Activated naive CD8-positive, alpha-beta T cell treated with anti-CD3 and anti-CD28 coated beads, Interleukin-2, amount 10 ng/mL, durations not matched to agents 7 days and 5 days (primary cell): ENCODE data around the gene XAB2. TPM values are rescaled to one million over a fixed set of nuclear protein-coding genes. Genes with fewer than 3 reads are reported as not detected.
"Not testable (repeated sequence)": the region's sequence is repeated elsewhere in the genome, so short reads cannot be mapped to it uniquely, and the experiment has no call there.

Experiments used
- ATAC-seq: fragments of 150-1000 bp; cut with Tn5 transposase; one replicate; pipeline ENCODE4 v1.10.0; 2021; ENCODE audit warnings: low read depth, moderate library complexity
- POLR2A ChIA-PET: fragments of 350-600 bp; sonication (Branson Sonifier 250); formaldehyde crosslinking; loops from one replicate; lab custom pipeline; 2021; ENCODE audit warnings: antibody characterized with exemption; lab: Charles Lee
- DNase-seq: peaks from one replicate; pipeline ENCODE4 v3.0.0; 2021
- H3K27ac Mint-ChIP-seq: one replicate; pipeline ENCODE4 v1.8.0; 2022; ENCODE audit warnings: mild to moderate bottlenecking, mixed read lengths
- H3K27me3 Mint-ChIP-seq: one replicate; pipeline ENCODE4 v1.8.0; 2022; ENCODE audit warnings: mild to moderate bottlenecking, moderate library complexity, mixed read lengths
- H3K36me3 Mint-ChIP-seq: one replicate; pipeline ENCODE4 v1.8.0; 2021; ENCODE audit warnings: mild to moderate bottlenecking, mixed read lengths
- H3K4me1 Mint-ChIP-seq: one replicate; pipeline ENCODE4 v1.8.0; 2021; ENCODE audit warnings: mixed read lengths
- H3K4me3 Mint-ChIP-seq: one replicate; pipeline ENCODE4 v1.8.0; 2022; ENCODE audit warnings: mild to moderate bottlenecking, moderate library complexity, mixed read lengths
- H3K9me3 Mint-ChIP-seq: one replicate; pipeline ENCODE4 v1.8.0; 2021; ENCODE audit warnings: mixed read lengths
- microRNA-seq: library from miRNA; unstranded; fragments of <30 nt; microRNA quantifications from one replicate; pipeline ENCODE4 v1.2.0, GENCODE V29; 2022
- total RNA-seq, 2 experiments: library from RNA; stranded (reverse); gene quantifications; one replicate each; pipeline ENCODE4 v1.2.3, GENCODE V29; 2021

XAB2 gene
- total RNA-seq, 2 experiments from 2014 or later, result 53.5 to 58.1 TPM

- DNase-seq (no peak), ATAC-seq (no peak)
- H3K36me3 Mint-ChIP-seq, result no peaks in the 10 kb centered on the region
- H3K4me1 Mint-ChIP-seq, result peaks cover 3% of the 10 kb centered on the region
- H3K27ac Mint-ChIP-seq, result no peak overlapping the region
- H3K4me3 Mint-ChIP-seq, result peak overlapping the region; percentile 63
- no peaks in the 10 kb centered on the region for H3K9me3 Mint-ChIP-seq
- peaks cover 43% of the 10 kb centered on the region for H3K27me3 Mint-ChIP-seq
- POLR2A ChIA-PET, result interaction anchor here (0.6 kb wide), 1 partner anchor 12 kb away, joined by 4 read pairs; no protein-coding TSS in a partner anchor
These were observed 33.0 kb downstream of the XAB2 start for GRCh38 chr19:7596211-7596937.

- Mint-ChIP-seq H3K27me3 (peaks cover 43% of the 10 kb centered on the region), H3K4me3 (peak within 1 kb of the TSS; percentile 63), H3K36me3 (no peaks in the 10 kb centered on the region), H3K4me1 (peaks cover 3% of the 10 kb centered on the region), H3K27ac (no peak within 1 kb of the TSS), H3K9me3 (no peaks in the 10 kb centered on the region)
- POLR2A ChIA-PET, result interaction anchor here (0.7 kb wide), 1 partner anchor 40 kb away, joined by 4 read pairs; no protein-coding TSS in a partner anchor
- DNase-seq (peak; percentile 75), ATAC-seq (peak; percentile 81)
These were observed 33.7 kb downstream of the XAB2 start, which contains the start of gene CAMSAP3 for GRCh38 chr19:7595466-7596133. Gene CAMSAP3 (plus strand): TSS chr19:7595863. CDS start chr19:7596003, 140 bp downstream.

GRCh38 chr19:7590256-7590655, 39.1 kb downstream of the XAB2 start:
- Mint-ChIP-seq H3K4me3 (no peak overlapping the region), H3K27ac (no peak overlapping the region), H3K36me3 (no peaks in the 10 kb centered on the region), H3K27me3 (peaks cover 19% of the 10 kb centered on the region), H3K9me3 (no peaks in the 10 kb centered on the region), H3K4me1 (peaks cover 2% of the 10 kb centered on the region)
- ATAC-seq (no peak), DNase-seq (no peak)
- POLR2A ChIA-PET, result no interaction called here

GRCh38 chr19:7589822-7590221, 39.5 kb downstream of the XAB2 start:
- no peaks in the 10 kb centered on the region for H3K36me3 Mint-ChIP-seq
- peaks cover 14% of the 10 kb centered on the region for H3K27me3 Mint-ChIP-seq
- H3K27ac Mint-ChIP-seq, result no peak overlapping the region
- no peak for ATAC-seq
- DNase-seq, result no peak
- H3K9me3 Mint-ChIP-seq, result no peaks in the 10 kb centered on the region
- H3K4me3 Mint-ChIP-seq, result no peak overlapping the region
- no peaks in the 10 kb centered on the region for H3K4me1 Mint-ChIP-seq
- POLR2A ChIA-PET, result no interaction called here

GRCh38 chr19:7582446-7582845, 46.9 kb downstream of the XAB2 start:
- Mint-ChIP-seq H3K9me3 (no peaks in the 10 kb centered on the region), H3K4me1 (peaks cover 2% of the 10 kb centered on the region), H3K27ac (no peak overlapping the region), H3K36me3 (no peaks in the 10 kb centered on the region), H3K4me3 (no peak overlapping the region), H3K27me3 (peaks cover 4% of the 10 kb centered on the region)
- DNase-seq (no peak), ATAC-seq (no peak)
- POLR2A ChIA-PET, result no interaction called here

GRCh38 chr19:7579182-7579581, 50.2 kb downstream of the XAB2 start:
- H3K4me1 Mint-ChIP-seq, result peaks cover 2% of the 10 kb centered on the region
- POLR2A ChIA-PET, result no interaction called here
- peaks cover 8% of the 10 kb centered on the region for H3K27me3 Mint-ChIP-seq
- DNase-seq (no peak), ATAC-seq (no peak)
- H3K4me3 Mint-ChIP-seq, result no peak overlapping the region
- H3K27ac Mint-ChIP-seq, result no peak overlapping the region
- H3K9me3 Mint-ChIP-seq, result no peaks in the 10 kb centered on the region
- no peaks in the 10 kb centered on the region for H3K36me3 Mint-ChIP-seq

- H3K9me3 Mint-ChIP-seq, result no peaks in the 10 kb centered on the region
- DNase-seq (no peak), ATAC-seq (no peak)
- H3K4me3 Mint-ChIP-seq, result no peak overlapping the region
- peaks cover 8% of the 10 kb centered on the region for H3K27me3 Mint-ChIP-seq
- POLR2A ChIA-PET, result no interaction called here
- no peaks in the 10 kb centered on the region for H3K36me3 Mint-ChIP-seq
- no peak overlapping the region for H3K27ac Mint-ChIP-seq
- peaks cover 2% of the 10 kb centered on the region for H3K4me1 Mint-ChIP-seq
These were observed 51.2 kb downstream of the XAB2 start for GRCh38 chr19:7578127-7578526.

GRCh38 chr19:7577422-7577821, 51.9 kb downstream of the XAB2 start:
- ATAC-seq, DNase-seq, H3K4me3 Mint-ChIP-seq, H3K4me1 Mint-ChIP-seq, H3K36me3 Mint-ChIP-seq, H3K27me3 Mint-ChIP-seq, H3K27ac Mint-ChIP-seq, H3K9me3 Mint-ChIP-seq: not testable (repeated sequence)
- POLR2A ChIA-PET, result interaction anchor here (0.6 kb wide), 1 partner anchor 244 kb away, joined by 4 read pairs; no protein-coding TSS in a partner anchor

- Mint-ChIP-seq H3K36me3 (no peaks in the 10 kb centered on the region), H3K9me3 (no peaks in the 10 kb centered on the region), H3K27ac (no peak overlapping the region), H3K27me3 (peaks cover 8% of the 10 kb centered on the region), H3K4me3 (no peak overlapping the region), H3K4me1 (no peaks in the 10 kb centered on the region)
- DNase-seq (no peak), ATAC-seq (no peak)
- POLR2A ChIA-PET, result no interaction called here
These were observed 53.8 kb downstream of the XAB2 start for GRCh38 chr19:7575434-7576040.

- no peak overlapping the region for H3K4me3 Mint-ChIP-seq
- H3K9me3 Mint-ChIP-seq, result no peaks in the 10 kb centered on the region
- H3K27me3 Mint-ChIP-seq, result no peaks in the 10 kb centered on the region
- no peak for DNase-seq
- POLR2A ChIA-PET, result no interaction called here
- ATAC-seq, result no peak
- no peak overlapping the region for H3K27ac Mint-ChIP-seq
- H3K36me3 Mint-ChIP-seq, result no peaks in the 10 kb centered on the region
- no peaks in the 10 kb centered on the region for H3K4me1 Mint-ChIP-seq
These were observed 58.6 kb downstream of the XAB2 start for GRCh38 chr19:7570761-7571160.

Small RNAs within 50 kb of the gene (microRNA-seq; reads per million reads assigned to microRNA genes)
- not detected for gene MIR6792

Other genes with a start within 250 kb of the XAB2 start
- gene PEX11G, start 140.5 kb downstream of the XAB2 start, total RNA-seq, result 1 to 10 TPM; 1.0 to 1.3 TPM
- 10 to 100 TPM; 12.6 to 13.1 TPM for gene ZNF358, start 113.4 kb downstream of the XAB2 start, total RNA-seq
- 10 to 100 TPM; 17.5 to 18.2 TPM for gene MCOLN1, start 106.9 kb downstream of the XAB2 start, total RNA-seq
- 100 to 1,000 TPM; 152 to 155 TPM for gene PNPLA6, start 93.8 kb downstream of the XAB2 start, total RNA-seq
- gene CAMSAP3, start 33.7 kb downstream of the XAB2 start, total RNA-seq, result under 1 TPM; 0.40 to 0.50 TPM
- 100 to 1,000 TPM; 134 to 158 TPM for gene PET100, start 248 bp upstream of the XAB2 start, total RNA-seq
- 1 to 10 TPM; 2.6 to 4.8 TPM for gene PCP2, start 4.2 kb upstream of the XAB2 start, total RNA-seq
- 100 to 1,000 TPM; 170 to 189 TPM for gene STXBP2, start 7.6 kb upstream of the XAB2 start, total RNA-seq
- gene RETN, start 39.5 kb upstream of the XAB2 start, total RNA-seq, result 1 to 10 TPM; 4.4 to 4.8 TPM
- not detected for gene MCEMP1, start 47.5 kb upstream of the XAB2 start, total RNA-seq
- 10 to 100 TPM; 74.4 to 79.8 TPM for gene TRAPPC5, start 51.3 kb upstream of the XAB2 start, total RNA-seq
- gene FCER2, start 72.6 kb upstream of the XAB2 start, total RNA-seq, result under 1 TPM; 0.19 to 0.26 TPM
- gene CLEC4G, start 102.6 kb upstream of the XAB2 start, total RNA-seq, result not detected
- under 1 TPM; 0.19 to 0.62 TPM for gene CD209, start 118.0 kb upstream of the XAB2 start, total RNA-seq
- gene CLEC4M, start 133.7 kb upstream of the XAB2 start, total RNA-seq, result not detected
- 10 to 100 TPM in 1 of 2 experiments, 1 to 10 TPM in 1; 9.6 to 10.4 TPM for gene EVI5L, start 200.7 kb upstream of the XAB2 start, total RNA-seq
- gene PRR36, start 244.8 kb upstream of the XAB2 start, total RNA-seq, result under 1 TPM; 0.40 to 0.78 TPM